Upper lobe of right lung (tissue), 1 donor: ENCODE data around the gene TGM4. TPM values are rescaled to one million over a fixed set of nuclear protein-coding genes. Genes with fewer than 3 reads are reported as not detected.

Experiments
- ATAC-seq: fragments of 200-7000 bp; cut with Tn5 transposase; one replicate; pipeline ENCODE4 v1.9.1; 2020; ENCODE audit warnings: mild to moderate bottlenecking, moderate library complexity
- DNase-seq: peaks from one replicate; pipeline ENCODE4 v3.0.0-alpha.2; 2020
- H3K27ac ChIP-seq: fragments of 200-600 bp; one replicate; pipeline ENCODE4 v1.8.0; 2022
- H3K27me3 ChIP-seq: fragments of 200-600 bp; one replicate; pipeline ENCODE4 v1.8.0; 2022; ENCODE audit warnings: mild to moderate bottlenecking
- H3K36me3 ChIP-seq: fragments of 200-600 bp; one replicate; pipeline ENCODE4 v1.8.0; 2022
- H3K4me1 ChIP-seq: fragments of 200-600 bp; one replicate; pipeline ENCODE4 v1.8.0; 2022
- H3K4me3 ChIP-seq: fragments of 200-600 bp; one replicate; pipeline ENCODE4 v1.8.0; 2022; ENCODE audit warnings: mild to moderate bottlenecking
- H3K9me3 ChIP-seq: fragments of 200-600 bp; one replicate; pipeline ENCODE4 v1.8.0; 2022
- intact Hi-C: fragments of 100-400 bp; cut with DNase I; formaldehyde crosslinking; loops from one replicate; pipeline ENCODE4 v1.11.0; 2022
- total RNA-seq: library from RNA; stranded (reverse); fragmentation: NEBNext Ultra II Directional; extraction: Animal tissue kit (Norgen Biotek cat#: 25700); gene quantifications from one replicate; pipeline ENCODE4 v1.2.1, GENCODE V29; 2021
- TF ChIP-seq, protein P1 (sequence below): fragments of 200-600 bp; IDR thresholded peaks from one replicate; pipeline ENCODE4 v1.8.0; 2022; ENCODE audit warnings: antibody characterized with exemption
- donor health status: DM: no; HTN: yes; CAD: no; lungs with severe emphysema.

Gene TGM4
- total RNA-seq, 1 donor from 2014 or later: not detected

DNA sequence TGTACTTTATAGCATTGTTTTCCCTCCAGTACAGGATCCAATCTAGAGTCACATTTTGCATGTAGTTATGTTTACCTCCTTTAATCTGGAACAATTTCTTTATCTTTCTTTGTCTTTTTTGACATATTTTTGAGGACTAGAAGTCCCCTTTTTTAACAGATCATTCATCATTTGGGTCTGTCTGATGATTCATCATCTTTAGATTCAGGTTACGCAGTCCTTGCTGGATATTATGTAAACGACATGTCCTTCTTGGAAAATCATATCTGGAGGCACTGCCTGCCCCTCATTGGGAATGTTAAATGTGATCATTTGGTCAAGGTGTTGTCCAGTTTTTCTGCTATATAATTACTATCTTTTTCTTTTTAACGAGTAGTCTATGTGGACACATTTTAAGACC, 18.3 kb downstream of the TGM4 start:
- no peaks in the 10 kb centered on the region for H3K36me3 ChIP-seq
- no peak for DNase-seq
- TF ChIP-seq, protein P1, sequence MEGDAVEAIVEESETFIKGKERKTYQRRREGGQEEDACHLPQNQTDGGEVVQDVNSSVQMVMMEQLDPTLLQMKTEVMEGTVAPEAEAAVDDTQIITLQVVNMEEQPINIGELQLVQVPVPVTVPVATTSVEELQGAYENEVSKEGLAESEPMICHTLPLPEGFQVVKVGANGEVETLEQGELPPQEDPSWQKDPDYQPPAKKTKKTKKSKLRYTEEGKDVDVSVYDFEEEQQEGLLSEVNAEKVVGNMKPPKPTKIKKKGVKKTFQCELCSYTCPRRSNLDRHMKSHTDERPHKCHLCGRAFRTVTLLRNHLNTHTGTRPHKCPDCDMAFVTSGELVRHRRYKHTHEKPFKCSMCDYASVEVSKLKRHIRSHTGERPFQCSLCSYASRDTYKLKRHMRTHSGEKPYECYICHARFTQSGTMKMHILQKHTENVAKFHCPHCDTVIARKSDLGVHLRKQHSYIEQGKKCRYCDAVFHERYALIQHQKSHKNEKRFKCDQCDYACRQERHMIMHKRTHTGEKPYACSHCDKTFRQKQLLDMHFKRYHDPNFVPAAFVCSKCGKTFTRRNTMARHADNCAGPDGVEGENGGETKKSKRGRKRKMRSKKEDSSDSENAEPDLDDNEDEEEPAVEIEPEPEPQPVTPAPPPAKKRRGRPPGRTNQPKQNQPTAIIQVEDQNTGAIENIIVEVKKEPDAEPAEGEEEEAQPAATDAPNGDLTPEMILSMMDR: no peak
- H3K4me1 ChIP-seq: no peaks in the 10 kb centered on the region
- no peaks in the 10 kb centered on the region for H3K9me3 ChIP-seq
- no peaks in the 10 kb centered on the region for H3K27me3 ChIP-seq
- no peak overlapping the region for H3K27ac ChIP-seq
- ATAC-seq: no peak
- H3K4me3 ChIP-seq: no peak overlapping the region
- intact Hi-C loops: no loop called here

- intact Hi-C loops: no loop called here
- H3K4me1 ChIP-seq: no peaks in the 10 kb centered on the region
- H3K27ac ChIP-seq: no peak overlapping the region
- H3K36me3 ChIP-seq: no peaks in the 10 kb centered on the region
- no peaks in the 10 kb centered on the region for H3K9me3 ChIP-seq
- H3K4me3 ChIP-seq: no peak overlapping the region
- H3K27me3 ChIP-seq: no peaks in the 10 kb centered on the region
- DNase-seq (no peak), ATAC-seq (no peak)
- TF ChIP-seq, protein P1: no peak
Measured at GRCh38 chr3:44893097-44893496, 18.7 kb downstream of the TGM4 start.

DNA sequence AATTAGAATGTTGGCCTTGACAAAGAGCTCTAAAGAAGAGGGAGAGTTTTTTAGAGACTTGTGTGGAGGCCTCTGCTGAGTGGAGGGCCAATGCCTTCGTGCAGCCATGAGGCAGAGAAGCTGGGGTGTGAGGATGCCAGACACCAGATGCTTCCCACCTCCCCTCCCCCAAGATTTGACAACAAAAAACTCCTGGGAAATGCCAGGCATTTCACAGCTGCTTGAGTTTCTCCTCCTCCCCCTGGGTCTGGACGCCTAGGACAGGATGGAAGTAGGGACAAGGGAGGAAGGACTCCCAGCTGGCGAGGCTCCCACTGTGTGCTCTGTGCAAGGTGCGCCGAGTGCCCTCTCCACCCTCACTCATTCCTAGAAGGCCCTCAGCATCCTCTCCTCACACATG, 20.1 kb downstream of the TGM4 start:
- Histone ChIP-seq H3K4me1 (no peaks in the 10 kb centered on the region), H3K27ac (no peak overlapping the region), H3K4me3 (no peak overlapping the region), H3K9me3 (no peaks in the 10 kb centered on the region), H3K36me3 (no peaks in the 10 kb centered on the region), H3K27me3 (peaks cover 4% of the 10 kb centered on the region)
- no peak for ATAC-seq
- TF ChIP-seq, protein P1: no peak
- DNase-seq: no peak
- intact Hi-C loops: no loop called here

DNA sequence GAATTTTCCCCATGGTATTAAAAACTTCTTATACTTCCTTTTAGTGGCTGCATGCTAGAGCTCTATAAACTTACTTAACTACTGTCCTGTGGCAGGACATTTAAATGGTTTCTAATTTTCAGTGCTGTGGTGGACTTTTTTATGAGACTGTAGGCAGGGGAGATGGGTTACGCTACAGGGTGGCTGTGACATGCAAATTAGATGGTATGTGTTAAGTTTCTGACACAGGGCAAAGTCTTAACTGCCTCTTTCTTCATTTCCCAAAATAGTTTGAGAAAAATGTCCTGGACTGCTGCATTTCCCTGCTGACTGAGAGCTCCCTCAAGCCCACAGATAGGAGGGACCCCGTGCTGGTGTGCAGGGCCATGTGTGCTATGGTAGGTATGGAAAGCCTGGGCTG, 22.0 kb downstream of the TGM4 start:
- H3K9me3 ChIP-seq: no peaks in the 10 kb centered on the region
- H3K36me3 ChIP-seq: no peaks in the 10 kb centered on the region
- intact Hi-C loops: no loop called here
- no peak overlapping the region for H3K27ac ChIP-seq
- TF ChIP-seq, protein P1: no peak
- no peak overlapping the region for H3K4me3 ChIP-seq
- no peak for ATAC-seq
- H3K4me1 ChIP-seq: no peaks in the 10 kb centered on the region
- DNase-seq: no peak
- peaks cover 4% of the 10 kb centered on the region for H3K27me3 ChIP-seq

DNA sequence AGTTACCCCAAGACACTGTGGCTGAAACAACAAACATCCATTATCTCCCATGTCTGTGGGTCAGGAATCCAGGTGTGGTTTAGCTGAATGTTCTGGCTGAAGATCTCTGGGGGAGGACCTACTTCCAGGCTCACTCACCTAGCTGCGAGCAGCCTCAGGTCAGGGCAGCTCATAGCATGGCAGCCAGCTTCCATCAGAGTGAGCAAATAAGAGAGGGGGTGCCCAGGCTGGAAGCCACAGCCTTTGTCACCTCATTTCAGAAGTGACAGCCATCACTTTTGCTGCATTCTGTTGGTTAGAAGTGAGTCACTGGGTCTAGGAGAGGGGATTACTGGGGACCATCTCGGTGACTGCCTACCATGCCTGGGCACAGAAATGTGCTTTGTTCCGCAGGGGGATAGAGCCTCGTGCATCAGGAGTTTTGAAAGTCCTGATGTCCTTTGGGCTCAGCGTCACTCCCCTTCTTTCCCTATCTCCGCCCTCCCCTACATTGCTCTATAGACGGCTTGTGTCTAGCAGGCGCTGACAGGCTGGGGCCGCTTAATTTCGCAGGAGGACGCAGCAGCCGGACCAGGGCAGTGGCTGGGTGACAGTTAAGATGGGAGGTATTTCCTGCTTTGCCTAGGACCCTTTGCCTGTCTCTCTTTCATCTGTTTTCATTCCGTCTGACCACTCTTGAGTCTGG, 25.4 kb downstream of the TGM4 start:
- H3K27ac ChIP-seq: no peak overlapping the region
- intact Hi-C loops: no loop called here
- H3K4me3 ChIP-seq: no peak overlapping the region
- H3K27me3 ChIP-seq: peaks cover 4% of the 10 kb centered on the region
- H3K36me3 ChIP-seq: no peaks in the 10 kb centered on the region
- H3K4me1 ChIP-seq: no peaks in the 10 kb centered on the region
- ATAC-seq (no peak), DNase-seq (no peak)
- no peaks in the 10 kb centered on the region for H3K9me3 ChIP-seq
- TF ChIP-seq, protein P1: no peak

GRCh38 chr3:44902628-44903027, 28.2 kb downstream of the TGM4 start:
- no peaks in the 10 kb centered on the region for H3K4me1 ChIP-seq
- TF ChIP-seq, protein P1: no peak
- DNase-seq (no peak), ATAC-seq (no peak)
- no peaks in the 10 kb centered on the region for H3K36me3 ChIP-seq
- peaks cover 5% of the 10 kb centered on the region for H3K27me3 ChIP-seq
- H3K9me3 ChIP-seq: no peaks in the 10 kb centered on the region
- intact Hi-C loops: no loop called here
- no peak overlapping the region for H3K4me3 ChIP-seq
- H3K27ac ChIP-seq: no peak overlapping the region
